HG03196 (cell line): ENCODE results near the gene LPAR5.
"Not testable (repeated sequence)": the region's sequence is repeated elsewhere in the genome, so short reads cannot be mapped to it uniquely, and the experiment has no call there.

Experiments used
- ATAC-seq: cut with Tn5 transposase; IDR thresholded peaks from one replicate; pipeline ENCODE4 v1.9.1; 2021; ENCODE audit not compliant: unreplicated experiment

The LPAR5 gene

DNA sequence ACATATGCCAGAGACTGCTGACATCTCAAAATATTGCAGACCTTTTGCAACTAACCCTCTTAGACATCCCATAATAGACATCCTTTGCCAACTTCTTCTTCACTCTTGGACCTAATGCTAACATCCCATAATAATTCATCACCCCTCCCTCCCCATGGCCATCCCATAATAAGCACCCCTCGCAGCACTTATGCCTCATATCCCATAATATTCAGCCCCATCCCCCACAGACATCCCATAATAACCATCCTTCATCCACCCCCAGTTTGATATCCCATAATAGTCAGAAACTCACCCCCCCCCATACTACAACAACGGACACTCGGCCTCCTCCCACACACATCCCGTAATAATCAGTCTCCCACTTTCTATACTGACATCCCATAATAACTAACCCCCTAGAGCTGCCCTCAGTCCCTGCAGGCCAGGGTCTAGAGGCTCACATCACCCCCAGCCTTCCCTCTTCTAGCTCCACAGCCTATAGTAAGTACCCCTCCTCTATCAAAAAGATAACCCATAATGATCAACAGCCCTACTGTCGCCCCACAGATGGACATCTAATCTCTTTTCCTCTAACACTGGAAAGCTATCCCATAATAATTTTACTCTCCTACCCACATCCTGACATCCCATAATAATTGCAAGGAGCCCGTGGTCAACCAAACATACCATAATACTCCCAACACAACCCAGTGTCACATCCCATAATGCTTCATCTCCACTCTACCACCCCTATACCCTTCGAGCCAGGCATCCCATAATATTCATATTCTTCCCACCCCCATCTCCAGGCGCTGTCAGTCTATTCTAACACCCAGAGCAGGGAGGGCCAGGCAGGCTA is 27.8 kb downstream of the LPAR5 start:
- ATAC-seq, result peak; percentile 27

DNA sequence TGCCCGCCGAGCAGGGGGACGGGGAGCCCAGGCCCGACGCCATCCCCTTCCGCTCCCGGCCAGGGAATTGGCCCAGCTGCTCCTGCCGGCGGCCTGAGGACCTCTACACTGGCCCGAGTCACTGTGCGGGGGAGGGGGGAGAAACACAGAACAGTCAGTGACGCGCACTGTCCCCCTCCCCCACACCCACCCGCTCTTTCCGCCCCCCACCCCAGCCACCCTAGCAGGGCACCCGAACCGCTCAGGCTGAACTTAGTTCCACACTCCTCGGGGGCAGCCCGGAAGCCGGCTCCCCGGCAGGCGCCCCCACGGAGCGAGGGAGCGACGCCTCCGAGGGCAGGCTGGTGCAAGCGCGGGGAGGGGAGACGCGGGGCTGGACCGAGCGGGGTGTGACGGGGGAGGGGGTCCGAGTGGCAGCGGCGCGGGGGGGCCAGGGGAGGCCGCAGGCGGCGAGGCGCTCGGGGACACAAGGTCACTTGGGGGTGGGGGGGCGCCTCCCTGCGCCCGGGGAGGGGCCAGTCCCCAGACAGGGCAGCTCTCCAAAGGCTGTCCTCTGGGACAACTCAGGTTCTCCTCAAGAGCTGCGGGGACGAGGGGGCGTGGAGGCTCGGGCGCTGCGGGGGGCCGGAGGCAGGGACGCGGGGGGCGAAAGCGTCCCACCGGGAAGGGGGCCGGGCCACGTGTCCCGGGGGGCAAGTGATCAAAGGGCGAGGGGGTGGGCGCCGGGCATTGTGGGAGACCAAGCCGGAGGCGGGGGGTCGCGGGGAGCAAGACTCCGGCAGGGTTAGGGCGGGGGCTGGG is 29.2 kb downstream of the LPAR5 start:
- ATAC-seq, result no peak

DNA sequence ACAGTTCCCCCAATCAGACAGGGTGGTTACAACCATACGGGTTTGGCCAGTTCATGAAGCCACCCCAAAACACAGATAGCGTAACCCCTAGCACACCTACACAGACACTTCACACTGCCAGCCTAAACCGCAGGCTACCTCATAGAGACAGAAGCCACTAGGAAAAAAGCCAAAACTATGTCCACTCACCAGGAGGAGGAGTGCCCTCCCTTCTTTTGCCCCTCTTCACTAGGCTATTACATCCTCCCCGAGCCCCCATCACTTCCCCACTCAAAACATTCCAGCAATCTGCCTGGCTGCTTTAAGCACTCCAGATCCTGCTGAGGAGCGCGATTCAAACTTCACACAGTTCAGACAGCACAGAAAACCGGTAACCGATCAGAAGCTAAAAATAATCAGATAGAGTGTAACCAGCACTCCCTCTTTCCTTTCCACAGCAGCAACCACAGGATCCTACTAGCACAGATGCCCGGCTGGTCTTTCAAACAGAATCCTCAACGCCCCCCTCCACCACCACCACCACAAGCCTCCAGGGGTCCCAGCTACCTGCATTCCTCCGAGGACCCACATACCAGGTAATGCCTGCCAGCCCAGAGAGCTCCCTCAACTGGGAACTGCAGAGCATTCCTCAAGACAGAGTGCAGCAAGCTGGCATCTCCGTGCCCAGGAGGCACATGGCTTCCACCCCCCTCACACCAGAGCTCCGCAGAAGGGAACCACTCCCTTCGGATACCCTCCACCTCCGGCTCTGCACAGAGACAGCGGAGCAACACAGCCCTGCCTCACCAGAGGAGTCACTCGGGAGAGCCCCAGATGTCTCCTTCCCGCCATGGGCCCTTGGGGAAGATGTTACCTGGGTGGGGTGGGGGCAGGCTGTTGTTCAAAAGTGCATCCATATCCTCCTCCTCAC is 30.1 kb downstream of the LPAR5 start:
- no peak for ATAC-seq

DNA sequence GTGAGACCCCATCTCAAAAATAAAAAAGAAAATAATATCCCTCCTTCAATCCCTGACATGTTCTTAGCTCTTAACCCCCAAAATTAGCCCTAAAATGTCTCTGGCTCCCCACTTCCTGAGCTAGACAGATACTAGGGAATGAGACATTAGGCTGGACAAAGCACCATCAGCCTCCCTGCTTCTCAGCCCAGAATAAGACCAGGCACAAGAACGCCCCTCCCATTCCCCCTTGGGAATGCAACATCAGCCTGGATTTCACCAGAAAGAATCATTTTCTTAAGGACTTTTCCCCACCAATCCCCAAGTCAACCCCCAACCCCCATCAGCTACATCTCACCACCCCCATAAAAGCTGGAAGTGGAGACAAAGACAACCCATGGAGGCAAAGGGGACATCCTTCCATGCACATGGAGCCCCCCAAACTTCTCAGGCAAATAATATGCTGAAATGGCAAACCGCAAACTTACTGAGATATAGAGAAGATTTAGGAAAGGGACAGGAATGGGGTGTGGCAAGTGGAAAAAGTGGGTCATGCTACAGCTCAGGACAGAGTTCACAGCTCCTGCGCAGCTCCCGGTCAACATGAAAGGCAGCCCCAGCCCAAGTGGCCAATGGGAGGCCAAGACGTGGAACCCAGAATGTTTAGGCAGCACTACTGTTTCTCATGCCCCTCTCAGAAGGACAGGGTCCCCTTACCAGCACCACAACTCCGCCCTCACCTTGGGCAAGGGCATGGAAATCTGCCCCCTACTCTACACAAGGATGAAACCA is 31.3 kb downstream of the LPAR5 start:
- ATAC-seq, result no peak

DNA sequence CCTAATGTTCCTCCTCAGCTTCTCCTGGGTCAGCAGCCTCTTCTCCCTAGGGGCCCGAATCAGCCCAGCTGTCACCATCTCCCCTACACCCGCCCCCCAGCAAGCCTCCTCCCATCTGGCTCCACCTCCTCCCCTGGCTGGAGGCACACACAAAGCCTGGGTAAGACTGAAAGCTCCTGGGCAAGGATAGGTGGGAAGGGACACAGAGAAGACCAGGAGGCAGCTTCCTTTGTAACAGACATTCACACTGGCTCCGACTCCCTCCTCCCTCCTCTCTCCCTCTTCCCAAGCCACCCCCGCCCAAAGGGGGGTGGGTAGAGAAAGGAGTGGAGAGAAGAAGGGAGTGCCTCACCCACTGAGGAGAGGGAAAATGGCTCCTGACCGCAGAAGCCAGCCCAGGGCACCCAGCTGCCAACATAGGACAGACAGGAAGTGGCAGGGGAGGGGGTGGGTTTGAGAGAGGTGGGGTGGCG is 32.6 kb downstream of the LPAR5 start:
- no peak for ATAC-seq

DNA sequence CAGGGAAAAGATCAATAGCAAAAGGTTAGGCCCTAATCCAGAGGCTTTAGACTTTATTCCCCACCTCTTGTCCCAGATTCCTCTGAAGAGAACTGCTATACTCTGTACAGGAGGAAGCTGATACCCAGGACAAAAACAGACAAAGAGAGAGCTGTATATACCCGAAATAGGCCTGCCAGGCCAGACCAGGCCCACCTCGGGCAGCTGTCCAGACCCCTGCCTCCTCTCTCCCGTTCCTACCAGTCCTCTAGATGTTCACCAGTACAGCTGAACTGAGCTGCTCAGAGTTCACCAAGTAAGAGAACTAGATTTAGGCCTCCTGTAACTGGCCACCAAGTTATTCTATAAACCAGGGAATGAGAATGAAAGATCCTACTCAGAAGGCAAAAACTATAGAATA is 33.2 kb downstream of the LPAR5 start:
- no peak for ATAC-seq

DNA sequence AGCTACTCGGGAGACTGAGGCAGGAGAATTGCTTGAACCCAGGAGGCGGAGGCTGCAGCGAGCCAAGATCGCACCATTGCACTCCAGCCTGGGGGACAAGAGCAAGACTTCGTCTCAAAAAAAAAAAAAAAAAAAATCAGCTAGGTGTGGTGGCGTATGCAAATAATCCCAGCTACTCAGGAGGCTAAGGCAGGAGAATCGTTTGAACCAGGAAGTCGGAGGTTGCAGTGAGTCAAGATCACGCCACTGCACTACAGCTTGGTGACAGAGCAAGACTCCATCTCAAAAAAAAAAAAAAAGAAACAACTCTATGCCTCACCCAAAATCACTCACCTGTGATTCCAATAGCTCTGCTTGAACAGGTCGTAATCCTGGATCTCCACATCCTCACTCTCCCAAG is 40.1 kb downstream of the LPAR5 start:
- ATAC-seq, result not testable (repeated sequence)

DNA sequence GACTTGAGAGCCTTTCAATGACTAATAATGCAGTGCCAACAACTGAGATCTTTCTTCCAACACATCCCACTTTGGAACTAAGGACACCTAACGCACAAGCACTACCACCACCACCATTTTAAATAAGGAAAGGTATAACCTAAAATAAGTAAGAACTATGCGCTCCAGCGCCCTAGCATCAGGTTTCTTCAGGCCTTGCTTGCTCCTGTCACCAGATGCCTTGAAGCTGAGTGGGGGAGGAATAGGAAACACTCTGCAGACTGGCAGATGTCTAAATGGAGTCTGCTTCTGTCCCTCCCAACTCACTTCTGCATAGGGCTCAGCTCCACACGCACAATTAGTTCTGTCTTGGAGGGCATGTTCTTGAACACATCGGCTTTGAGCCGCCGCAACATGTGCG is 43.7 kb downstream of the LPAR5 start:
- no peak for ATAC-seq

DNA sequence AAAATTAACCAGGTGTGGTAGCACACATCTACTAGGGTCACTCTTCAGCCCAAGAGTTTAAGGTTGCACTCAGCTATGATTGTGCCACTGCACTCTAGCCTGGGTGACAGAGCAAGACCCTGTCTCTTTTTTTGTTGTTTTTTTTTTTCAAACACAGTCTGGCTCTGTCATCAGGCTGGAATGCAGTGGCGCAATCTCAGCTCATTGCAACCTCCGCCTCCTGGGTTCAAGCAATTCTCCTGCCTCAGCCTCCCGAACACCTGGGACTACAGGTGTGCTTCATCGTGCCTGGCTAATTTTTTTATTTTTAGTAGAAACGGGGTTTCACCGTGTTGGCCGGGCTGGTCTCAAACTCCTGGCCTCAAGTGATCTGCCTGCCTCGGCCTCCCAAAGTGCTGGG is 49.2 kb downstream of the LPAR5 start:
- not testable (repeated sequence) for ATAC-seq

DNA sequence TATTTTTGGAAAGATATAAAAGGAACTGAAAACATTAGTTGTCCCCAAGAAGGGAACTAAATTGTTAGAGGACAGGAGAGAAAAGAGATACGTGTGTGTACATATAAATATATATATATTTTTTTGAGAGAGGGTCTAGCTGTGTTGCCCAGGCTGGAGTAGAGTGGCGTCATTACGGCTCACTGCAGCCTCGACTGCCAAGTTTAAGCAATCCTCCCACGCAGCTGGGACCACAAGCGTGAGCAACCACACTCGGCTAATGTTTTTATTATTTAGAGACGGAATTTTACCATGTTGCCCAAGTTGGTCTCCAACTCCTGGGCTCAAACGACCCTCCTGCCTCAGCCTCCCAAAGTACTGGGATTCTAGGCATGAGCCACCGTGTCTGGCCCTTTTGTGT is 51.5 kb downstream of the LPAR5 start:
- ATAC-seq, result no peak

DNA sequence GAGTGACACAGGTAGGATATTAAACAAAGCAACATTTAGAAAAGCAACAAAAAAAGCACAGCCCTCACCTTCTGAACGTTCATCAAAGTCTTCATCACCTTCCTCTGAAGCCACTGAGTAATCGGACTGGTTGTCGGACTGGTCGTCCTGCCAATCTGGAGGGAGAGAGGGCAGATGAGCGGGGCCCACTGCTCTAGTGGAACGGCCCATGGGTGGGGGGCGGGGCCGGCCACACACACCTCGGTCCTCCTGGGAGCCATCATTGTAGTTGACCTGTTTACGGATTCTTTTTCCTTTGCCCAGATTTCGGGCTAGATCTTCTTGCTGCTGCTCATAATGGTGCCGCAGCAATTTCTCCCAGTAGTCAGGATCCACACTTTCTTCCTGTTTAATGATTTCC is 52.8 kb downstream of the LPAR5 start:
- no peak for ATAC-seq

DNA sequence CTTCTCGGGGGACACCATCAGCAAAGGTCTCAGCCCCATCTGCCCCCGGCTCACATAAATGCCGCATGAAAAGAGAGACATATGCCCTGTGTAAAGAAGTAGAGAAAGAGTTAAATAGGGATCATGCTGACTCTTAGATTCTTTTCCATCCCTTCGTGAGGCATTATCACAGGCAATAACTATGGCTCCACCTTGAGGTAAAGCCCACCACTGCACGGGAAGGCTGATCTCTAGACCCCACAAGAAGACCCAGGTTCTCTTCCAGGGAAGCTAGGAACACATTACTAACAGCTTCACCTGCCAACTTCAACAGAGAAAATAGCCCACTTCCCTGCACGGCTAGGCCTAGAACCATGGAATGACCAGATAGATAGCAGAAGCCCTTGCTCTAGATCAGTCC is 53.6 kb downstream of the LPAR5 start:
- no peak for ATAC-seq

DNA sequence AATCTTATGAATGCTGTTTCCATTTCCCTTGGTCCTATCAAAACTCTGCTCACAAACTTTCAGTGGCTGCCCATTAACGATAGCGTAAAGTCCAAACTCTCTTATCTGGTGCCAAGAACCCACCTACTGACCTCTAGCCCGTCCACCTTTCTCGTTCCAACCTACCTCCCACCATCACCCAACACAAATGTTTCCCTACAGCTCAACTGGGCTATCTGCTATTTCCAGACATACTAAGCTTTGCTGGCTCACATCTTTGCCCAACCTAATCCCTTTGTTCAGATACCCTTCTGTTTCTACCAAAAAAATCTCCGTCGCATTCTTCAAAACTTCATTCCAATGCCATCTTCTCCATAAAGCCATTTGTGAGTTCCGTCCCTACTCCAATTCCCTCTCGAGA is 60.1 kb downstream of the LPAR5 start:
- no peak for ATAC-seq

DNA sequence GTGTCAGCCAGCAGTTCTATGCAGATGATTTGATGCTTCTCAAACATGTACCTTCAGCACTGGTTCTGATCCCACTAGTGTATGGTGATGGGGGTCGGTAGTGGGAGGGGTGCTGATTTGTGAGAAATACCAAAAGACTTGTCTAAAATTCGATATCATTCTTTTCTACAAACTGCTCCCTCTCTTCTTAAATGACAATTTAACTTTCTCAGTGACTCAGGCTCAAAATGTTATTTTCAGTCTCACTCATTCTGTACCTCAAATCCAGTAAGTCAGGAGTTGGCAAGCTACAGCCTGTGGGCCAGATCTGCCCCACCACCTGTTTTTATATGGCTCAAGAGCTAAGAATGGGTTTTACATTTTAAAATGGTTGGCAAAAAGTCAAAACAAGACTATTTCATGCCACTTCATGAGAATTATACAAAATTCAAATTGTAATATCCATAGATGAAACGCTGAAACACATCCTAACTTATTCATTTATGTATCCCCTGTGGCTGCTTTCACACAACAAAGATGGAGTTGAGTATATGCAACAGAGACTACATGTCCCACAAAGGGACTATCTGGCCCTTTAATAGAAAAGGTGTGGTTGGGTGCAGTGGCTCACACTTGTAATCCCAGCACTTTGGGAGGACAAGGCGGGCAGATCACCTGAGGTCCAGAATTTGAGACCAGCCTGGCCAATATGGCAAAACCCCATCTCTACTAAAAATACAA is 61.0 kb downstream of the LPAR5 start:
- no peak for ATAC-seq

DNA sequence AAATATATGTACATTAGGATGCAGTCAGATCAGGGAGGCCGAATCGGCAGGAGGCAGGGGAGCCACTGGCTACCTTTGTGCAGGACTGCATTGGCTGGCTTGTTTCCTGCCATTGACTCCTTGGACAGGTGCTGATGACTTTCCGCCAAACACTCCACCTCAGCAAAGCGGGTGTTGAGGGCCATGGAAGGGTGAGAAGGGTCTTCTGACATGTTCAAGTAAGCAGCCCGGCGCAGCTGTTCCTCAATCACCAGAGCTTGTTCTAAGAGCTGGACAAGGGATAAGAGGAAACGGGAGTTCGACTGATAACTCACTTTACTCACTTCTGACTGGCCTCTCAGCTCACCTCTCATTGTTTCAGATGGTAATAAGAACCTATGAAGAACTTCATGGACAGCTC is 62.8 kb downstream of the LPAR5 start:
- ATAC-seq, result no peak

DNA sequence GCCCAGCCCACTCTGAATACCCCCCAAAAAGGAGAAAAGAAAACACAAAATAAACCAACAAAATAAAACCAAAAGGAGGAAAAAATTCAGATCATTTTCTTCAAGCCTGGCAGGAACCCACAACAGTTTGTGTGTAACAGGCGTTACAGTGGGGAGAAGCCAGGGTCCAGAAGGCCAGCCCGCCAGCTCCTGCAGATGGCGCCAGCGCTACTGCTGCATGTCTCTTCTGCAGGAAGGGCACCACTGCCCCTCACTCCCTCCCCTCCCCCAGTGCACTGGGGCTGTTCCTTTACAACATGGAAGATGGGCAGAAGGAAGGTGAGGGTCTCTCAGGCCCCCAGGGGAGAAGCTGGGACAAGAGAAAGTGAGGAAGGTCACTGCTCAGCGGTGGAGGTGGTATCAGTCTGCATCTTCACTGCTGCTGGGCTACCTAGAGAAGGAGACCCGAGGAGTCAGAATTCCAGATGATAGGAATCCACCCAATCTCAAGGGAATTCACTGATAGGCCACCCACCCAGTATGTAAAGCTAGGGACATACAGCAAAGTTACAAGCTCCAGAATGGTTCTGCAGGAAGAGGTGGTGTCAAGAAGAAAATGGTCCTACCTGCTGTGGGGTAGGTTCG is 65.4 kb downstream of the LPAR5 start:
- no peak for ATAC-seq

DNA sequence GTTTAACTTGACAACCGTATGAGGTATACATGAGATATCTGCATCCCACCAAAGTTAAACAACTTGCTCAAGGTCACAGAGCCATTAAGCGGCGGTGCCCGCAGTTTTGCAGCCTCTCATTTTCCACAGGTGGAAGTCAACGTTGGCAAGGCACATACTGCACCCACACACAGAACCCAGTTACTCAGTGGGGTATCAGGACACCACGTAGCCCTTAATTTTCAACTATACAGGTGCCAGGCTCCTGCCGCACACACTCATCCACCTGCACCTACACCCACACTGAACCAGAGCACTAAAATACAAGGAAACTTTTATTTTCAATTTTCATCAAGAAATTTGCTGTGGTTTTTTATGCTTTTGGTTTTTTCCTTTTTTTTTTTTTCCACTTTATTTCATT is 66.0 kb downstream of the LPAR5 start:
- no peak for ATAC-seq

DNA sequence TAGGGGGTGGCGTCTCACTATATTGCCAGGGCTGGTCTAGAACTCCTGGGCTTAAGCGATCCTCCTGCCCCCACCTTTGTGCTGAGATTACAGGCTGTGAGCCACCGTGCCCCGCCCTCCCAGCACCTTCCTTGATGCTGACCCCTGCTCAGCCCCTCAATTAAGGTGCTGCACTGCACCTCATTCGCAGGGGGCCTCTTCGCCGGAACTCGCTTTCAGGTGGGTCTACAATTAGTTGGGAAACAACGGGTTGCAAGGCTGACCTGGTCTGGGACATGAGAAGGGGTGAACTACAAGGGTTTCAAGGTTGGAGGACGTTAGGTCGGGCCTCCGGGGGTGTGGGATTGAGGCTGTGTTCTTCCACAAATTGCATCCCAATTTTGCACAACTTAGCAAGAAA is 66.4 kb downstream of the LPAR5 start:
- ATAC-seq, result no peak
